Suprapubic skin (tissue), 3 donors: ENCODE measurements around the gene NCOA5.

Source experiments
- CTCF ChIP-seq, 2 donors: fragments of 200-600 bp in 1 of 2; fragments of 450-650 bp in 1 of 2; sonication (generic) in 1 of 2; IDR thresholded peaks; one replicate each; pipeline ENCODE4 v1.5.1; 2016 to 2019; ENCODE audit warnings: antibody characterized with exemption in 2 of 2, mild to moderate bottlenecking in 1 of 2, moderate library complexity in 1 of 2
- POLR2A ChIP-seq, 2 donors: fragments of 450-650 bp; IDR thresholded peaks; one replicate each; pipeline ENCODE4 v1.6.1; 2017; ENCODE audit warnings: antibody characterized with exemption in 2 of 2, mild to moderate bottlenecking in 2 of 2, moderate library complexity in 2 of 2

DNA sequence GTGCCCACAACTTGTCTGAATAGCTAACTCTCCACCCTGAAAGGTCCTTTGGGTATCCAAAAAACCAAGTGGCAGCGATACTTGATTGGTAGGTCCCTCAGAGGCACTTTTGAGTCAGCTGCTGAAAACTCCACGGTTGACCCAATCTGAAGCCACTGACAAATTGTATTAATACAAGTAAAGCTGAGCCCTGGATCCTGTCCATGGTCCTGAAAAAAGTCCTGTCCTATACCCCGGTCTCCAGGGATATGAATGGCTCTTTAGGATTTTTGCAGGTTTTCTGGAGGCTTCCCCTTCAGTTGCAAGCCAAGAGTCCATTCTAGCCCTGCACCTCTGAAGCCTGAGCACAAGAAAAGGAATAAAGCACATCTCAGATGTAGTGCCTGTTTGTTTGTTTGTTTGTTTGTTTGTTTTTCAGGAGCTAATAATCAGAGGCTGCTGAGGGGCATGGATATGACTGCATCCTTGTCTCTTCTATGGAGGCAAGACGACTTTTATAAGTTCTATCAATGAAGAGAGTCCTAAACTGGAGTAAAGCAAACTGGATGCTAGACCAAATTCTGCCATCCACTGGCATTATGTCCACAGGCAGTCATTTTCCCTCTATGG, 62.4 kb downstream of the NCOA5 start:
- TF ChIP-seq POLR2A (IDR thresholded peaks at IDR 0.05) (no peak), CTCF (IDR thresholded peaks at IDR 0.05) (no peak)
